GM19238 (cell line): Measurements from ENCODE around the gene FKBP2.

ENCODE experiments used
- DNase-seq: peaks from one replicate; pipeline ENCODE4 v3.0.0; 2011; ENCODE audit warnings: low spot score; ENCODE audit not compliant: insufficient read length

FKBP2 gene

GRCh38 chr11:64263021-64263946, 22.4 kb downstream of the FKBP2 start:
- DNase-seq = no peak

- no peak for DNase-seq
Measured at GRCh38 chr11:64263947-64264317, 23.0 kb downstream of the FKBP2 start.

DNA sequence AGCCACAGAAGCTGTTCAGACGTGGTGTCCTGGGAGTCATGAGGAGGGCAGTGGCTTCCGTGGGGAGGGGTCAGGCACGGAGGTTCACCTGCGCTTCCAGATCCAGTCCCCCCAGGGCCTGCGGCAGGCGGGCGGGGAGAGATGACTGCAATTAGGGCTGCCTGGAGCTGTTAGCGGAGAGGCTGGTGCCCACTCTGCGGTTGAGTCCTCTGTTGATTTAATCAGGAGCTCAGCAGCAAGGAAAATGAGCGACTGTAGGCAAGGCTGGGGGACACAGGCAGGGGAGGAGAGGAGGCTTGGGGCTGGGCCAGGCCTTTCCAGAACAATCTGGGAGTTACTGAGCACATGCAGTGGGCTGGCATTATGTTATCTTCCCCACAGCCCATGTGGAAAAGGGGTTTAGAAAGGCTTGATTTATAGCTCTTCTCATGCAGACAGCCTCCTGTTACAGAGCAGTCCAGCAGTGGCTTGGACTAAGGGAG, 23.5 kb downstream of the FKBP2 start:
- no peak for DNase-seq

GRCh38 chr11:64265176-64266160, 24.6 kb downstream of the FKBP2 start:
- DNase-seq = no peak

GRCh38 chr11:64266339-64266738, 25.4 kb downstream of the FKBP2 start:
- no peak for DNase-seq

DNA sequence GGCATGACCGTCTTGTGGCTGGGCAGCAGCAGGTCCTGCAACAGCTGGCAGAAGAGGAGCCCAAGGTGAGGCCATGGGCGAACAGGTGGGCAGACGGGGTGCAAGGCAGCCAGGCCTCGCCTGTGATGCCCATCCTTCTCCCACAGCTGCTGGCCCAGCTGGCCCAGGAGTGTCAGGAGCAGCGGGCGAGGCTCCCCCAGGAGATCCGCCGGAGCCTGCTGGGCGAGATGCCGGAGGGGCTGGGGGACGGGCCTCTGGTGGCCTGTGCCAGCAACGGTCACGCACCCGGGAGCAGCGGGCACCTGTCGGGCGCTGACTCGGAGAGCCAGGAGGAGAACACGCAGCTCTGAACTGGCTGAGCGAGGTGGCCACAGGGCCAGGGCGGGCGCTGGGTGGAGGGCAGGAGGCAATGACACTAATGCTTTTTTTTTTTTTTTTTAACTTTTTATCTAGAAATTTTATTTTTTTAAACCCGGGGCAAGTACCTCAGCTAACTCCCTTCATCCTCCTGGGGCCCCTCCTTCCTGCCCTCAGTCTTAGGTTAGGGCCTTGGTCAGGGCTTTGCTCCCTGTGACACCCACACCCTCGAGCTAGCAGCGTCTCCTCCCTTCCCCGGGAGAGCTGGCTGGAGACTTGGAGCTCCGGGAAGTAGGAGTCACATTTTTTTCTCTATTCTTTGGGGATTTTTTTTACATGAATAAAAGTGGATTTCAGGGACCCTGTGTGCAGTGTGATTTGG, 26.5 kb downstream of the FKBP2 start:
- no peak for DNase-seq

DNA sequence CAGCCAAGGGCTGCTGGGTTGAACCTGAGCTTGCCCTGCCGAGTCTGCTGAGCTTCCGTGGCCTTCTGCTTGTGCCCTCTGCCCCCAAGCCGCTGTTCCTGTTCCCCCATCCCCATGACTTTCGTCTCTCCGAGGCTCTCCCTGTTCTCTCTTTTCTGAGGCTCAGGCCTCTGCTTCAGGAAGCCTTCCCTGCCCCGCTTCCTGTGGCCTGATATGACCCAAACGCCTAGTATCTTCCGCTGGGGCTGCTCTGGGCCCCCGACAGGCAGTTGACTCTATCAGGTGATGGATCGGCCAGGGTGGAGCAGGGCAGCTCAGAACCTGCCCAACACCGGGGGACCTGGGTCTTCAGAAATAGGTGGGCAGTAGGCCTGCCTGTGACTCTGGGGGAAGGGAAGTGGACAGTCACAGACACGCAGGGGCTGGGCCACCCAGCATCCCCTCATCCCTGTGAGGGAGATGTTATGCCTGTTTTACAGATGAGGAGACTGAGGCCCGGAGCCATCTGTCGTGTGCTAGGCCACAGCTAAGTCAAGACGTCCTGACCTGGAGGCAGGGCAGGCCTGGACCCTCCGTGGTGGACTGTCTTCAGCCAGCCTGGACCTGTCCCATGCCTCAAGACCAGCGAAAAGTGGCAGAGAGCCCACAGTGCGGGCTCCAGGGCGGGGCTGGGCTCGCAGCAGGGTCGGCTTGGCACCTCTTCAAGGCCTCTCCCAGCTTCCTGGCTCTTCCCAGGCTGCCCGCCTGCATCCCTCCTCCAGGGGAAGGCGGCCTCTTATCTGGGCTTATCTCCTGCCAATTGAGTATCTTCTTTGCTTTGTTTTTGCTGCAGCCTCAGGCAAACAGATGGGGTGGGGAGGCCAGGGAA, 27.4 kb downstream of the FKBP2 start:
- DNase-seq = no peak

DNA sequence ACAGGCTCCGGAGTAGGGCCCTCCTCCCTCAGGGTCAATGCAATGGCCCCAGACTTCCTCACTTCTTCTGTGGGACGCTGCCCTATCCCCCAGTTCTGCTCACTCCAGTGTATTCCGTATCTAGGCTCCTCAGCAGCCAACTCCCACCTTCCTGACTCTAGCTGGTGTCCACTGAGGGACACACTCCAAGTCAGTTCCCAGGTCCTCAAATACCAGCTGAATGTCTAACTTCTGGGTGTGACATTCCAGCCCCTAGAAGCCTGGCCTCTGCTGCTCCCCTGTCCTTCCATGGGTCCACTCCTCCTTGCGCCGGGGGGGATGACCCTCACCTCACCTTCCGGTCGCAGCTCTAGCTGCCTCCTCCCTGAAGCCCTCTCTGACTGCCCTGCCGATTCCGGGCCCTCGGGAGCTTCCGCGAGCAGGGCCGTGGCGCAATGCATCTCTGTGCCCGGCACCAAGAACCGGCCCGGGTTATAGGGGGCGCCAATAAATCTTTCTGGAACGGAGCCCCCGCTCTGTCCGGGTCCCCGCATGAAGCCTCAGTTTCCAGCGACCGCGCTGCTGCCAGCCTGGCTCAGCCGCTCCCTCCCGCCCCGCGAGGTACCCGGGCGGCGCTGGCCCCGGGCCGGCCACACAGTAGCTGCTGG, 28.1 kb downstream of the FKBP2 start:
- no peak for DNase-seq

DNA sequence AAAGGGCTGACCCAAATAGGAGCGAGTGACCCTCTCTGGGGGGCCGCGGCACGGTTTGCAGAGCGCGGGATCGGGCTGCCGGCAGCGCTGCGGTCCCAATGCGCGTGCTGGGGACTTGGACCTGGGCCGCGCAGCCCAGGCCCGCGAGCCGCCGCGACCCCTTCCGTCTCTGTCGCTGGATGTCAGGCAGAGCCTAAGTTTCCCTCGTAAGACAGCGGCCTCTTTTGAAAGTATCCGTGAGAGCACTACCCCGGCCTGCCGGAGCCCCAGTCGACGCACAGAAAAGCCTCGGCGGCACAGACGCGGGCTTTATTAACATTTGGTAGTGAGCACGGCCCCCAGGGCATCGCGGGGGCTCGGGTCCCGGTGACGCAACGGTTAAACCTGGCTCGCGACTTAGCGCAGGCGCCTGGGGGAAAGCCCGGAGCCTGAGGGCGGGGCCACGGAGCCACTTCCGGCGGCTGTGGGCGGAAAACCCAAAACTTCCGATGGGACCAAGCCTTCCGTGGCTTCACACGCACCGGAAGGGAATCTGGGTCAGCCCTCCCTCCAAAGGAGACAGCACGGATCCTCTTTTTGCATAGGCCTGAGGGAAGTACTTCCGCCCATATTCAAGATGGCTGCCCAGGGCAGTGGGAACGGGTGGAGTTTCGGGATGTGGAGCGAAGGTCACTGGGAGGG, 28.8 kb downstream of the FKBP2 start:
- peak; percentile 87 for DNase-seq

GRCh38 chr11:64275031-64275800, 34.3 kb downstream of the FKBP2 start:
- no peak for DNase-seq

DNA sequence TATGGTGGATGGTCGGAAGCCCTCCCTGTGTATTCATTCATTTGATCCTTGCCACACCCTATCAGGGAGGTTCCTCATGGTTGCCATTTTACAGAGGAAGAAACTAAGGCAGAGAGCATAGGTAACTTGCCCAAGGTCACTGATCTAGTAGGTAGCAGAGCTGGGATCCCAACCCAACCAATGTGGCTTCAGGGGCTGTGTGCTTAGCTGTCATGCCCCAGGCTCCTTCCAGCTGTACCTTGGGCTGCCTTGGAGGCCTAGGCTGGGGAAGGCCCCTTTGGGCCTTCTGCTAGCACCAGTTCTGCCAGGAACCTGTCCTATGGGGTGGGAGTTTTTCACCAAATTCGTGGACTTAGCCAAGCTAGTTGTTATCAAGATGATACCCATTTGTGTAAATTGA, 34.9 kb downstream of the FKBP2 start:
- no peak for DNase-seq

GRCh38 chr11:64276653-64277431, 35.9 kb downstream of the FKBP2 start:
- no peak for DNase-seq

DNA sequence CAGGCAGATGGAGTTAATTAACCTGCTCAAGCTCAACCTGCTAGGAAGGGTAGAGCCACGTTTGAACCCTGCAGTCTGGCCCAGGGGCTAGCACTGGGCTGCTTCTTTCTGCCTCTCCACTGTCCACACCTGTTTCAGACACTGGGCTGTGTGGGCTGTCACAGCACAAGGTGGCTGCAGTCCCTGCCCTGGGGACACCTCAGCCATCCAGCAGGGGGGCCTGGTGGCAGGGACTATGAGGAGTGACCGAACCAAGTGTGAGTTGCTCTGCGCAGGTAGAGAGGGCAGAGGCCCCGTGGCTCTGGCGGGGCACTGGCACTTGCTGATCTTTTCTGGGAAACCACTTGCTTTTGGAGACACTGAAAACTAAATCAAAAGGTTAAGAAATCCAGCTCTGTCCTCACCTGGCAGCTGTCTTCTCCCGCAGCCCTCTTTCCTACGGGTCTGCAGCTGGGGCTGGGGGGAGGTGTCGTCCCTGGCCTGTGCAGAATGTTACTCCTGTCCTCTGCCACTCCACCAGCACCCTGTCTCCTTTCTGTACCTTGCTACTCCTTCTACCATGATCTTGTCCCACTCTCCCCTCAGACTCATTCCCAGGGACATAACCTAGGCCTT, 37.8 kb downstream of the FKBP2 start:
- no peak for DNase-seq

DNA sequence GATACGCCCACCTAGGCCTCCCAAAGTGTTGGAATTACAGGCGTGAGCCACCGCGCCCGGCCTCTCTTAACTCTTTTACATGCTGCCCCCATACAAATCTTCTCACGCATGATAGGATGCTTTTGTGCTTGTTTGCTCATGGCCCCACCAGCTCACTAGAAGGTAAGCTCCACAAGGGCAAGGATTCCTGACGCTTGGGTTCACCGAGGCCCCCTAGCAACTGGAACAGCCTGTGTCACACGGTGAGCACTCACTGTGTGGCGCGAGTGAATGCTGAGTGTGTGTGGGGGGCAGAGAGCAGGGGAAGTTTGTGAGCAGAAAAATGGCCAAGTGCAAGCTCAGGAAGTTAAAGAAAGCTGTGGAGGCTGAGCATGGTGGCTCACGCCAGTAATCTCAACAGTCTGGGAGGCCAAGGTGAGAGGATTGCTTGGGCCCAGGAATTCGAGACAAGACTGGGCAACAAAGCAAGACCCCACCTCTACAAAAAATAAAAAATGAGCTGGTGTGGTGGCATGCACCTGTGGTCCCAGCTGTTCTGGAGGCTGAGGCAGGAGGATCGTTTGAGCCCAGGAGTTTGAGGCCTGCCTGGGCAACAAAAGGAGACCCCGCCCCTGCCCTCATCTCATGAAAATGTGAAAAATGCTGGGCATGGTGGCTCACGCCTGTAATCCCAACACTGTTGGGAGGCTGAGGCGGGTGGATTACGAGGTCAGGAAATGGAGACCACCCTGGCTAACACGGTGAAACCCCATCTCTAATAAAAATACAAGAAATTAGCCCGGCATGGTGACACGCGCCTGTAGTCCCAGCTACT, 41.3 kb downstream of the FKBP2 start:
- DNase-seq = no peak

DNA sequence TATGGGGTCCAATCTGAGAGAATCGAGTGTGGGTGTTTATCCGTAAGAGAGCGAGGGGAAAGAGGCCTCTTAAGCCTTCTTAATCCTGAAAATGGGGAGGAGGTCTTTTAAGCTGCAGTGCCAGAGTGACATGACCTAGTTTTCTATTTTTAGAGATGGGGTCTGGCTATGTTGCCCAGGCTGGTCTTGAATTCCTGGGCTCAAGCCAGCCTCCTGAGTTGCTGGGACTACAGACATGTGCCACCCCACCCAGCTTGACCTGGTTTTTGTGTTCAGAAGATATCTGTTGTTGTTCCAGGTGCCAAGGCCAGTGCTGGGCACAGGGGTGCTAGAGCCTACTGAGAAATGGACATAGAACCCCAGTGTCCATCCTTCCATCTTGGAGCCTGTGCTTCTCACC, 42.2 kb downstream of the FKBP2 start:
- no peak for DNase-seq
